NCI-H2029 treated with DMSO at 0.1 percent for 48 hours (cell line): ENCODE data around the gene EOGT.

Source experiments
- DNase-seq: peaks from one replicate; lab custom pipeline; 2025; lab: John Stamatoyannopoulos, UW

EOGT gene

DNA sequence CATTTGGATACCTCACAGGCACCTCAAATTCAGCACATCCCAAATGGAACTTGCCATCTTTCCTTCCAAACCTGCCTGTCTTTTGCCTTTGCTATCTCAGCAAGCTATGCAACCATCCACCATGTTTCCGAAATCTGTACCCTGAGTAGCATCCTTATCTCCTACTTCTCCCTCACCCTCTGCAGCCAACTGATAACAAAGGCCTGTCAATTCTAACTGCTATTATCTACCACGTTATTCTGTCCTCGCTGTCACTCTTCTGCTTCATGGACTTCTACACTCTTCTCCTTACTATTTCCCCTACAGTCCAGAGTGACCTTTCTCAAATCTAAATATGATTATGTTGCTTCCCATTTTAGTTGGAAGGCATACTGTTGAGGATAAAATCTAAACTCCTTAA lies 55.6 kb downstream of the EOGT start:
- DNase-seq = no peak

DNA sequence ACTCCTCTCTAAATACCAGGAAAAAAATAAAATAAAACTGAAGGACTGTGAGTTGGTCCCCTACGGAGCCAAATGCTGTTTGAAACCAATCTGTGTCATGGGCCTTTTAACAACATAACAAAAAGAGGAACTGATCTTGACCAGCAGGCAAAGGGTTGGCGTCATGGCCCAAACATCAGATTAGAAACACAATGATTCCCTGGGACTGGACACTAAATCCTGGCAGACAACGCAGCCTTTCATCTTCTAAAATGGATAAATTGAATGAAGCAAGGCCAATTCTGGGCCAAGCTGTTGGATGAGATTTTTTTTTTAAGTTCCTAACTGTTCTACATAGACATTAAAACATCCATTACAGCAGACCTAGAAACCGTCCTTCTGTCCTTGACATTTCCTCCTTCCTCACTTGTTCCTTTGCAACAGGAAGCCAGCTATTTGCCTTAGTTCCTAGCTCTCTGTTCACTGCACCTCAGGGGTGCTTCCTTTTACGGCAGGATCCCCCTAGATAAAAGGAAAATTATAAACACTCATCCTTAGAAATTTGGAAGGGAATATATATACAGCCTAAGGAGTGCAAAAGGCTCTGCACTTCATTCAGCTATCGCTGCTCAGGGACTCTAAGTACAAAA lies 59.6 kb downstream of the EOGT start:
- DNase-seq = no peak

DNA sequence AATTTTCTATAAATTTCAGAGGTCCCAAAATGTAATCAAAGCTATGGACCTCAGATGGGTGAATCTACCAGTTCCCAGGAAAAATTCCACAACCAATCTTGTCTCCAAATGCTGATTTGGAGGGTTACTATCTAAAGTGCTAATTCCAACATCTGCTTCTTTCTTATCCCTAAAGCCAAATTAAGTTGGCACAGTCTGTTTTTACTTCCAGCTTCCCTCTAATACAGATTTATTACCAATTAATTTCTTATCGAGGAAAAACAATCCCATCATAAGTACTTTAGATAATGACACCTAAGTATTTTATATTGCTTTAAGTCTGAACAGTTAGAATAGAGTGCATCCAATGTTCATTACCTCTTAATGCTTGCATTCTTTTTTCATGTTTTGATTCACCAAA lies 68.3 kb downstream of the EOGT start:
- DNase-seq = no peak

DNA sequence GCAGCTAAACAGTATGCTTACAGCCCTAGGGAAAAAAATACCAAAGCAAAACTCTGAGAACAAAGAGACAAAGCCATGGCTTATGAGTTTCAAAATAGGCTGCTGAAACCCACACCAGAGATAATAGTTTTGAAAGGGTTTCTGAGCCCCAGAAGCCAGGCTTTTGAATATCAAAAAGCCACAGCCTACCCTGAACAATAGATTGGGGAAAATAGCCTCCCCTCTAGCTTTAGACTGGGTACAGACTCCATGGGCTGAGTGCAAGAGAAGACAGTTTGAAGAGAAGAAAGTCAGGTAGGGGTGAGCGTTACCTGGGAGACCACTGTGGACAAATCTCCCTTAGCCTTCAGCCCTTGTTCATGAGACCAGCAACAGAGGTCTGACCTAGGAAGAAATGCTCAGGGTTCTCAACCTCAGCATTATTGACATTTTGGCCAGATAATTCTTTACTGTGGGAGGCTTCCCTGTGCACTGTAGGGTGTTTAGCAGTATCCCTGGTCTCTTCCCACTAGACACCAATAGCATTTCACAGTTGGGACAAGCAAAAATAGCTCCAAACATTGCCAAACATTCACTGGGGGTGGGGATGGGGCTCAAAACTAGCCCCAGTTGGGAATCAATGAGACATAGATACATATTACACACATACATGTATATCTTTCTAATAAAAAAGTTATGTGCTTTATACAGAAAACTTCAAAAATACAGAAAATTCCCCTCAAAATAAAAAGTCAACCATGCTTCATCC lies 69.6 kb downstream of the EOGT start:
- DNase-seq = no peak

DNA sequence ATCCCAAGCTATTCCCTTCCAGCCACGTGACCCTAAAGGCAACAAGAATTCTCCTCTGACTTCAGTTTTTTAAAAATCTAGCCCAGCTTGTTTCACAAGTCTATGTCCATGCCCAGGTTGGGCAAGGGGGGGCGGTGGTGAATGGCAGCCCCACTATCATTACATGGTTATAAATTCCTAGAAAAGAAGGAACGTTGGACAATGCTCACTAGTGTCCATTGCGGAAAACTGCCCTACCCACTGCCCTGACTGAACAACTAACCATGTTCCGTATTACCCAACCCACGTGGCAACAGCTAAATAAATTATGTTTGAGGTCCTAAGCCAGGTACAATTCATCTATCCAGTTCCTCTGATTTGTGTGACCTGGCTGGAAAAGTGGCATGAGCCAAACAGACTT lies 72.4 kb downstream of the EOGT start:
- DNase-seq = no peak

DNA sequence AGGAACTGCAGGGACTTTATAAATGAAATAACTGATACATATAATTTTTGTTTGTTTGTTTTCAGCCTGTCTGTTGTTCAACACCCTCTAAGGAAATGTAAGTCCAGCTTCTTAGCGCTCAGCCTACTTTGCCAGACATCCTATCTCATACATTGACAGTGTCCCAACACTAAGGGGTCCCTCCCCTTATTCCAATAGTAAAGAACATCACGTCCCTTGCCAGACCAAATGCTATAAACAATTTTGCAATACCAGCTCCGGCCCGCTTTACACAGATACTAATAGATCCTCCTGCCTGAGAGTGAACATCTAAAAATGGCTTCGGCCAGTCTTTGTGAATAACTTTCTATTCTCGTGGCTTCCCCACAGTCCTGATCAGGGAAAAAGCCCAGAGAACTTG lies 76.6 kb downstream of the EOGT start:
- no peak for DNase-seq

DNA sequence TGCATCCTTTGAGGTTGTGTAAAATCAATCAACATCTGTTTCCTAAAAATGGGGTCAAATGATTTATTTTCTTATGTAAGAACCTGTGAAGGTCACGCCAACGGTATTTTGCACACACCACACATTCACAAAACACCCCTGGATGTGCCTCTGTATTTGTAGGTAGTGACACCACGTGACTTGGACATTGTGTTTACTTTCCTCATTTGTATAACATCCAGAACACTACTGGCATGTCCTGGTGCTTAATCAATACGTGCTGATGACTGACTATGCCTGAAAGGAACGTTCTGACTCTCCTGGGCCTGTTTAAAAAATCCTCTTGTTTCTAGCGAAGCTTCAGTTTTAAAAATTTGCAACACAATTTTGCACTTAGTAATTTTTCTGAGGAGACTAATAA lies 77.7 kb downstream of the EOGT start:
- no peak for DNase-seq

DNA sequence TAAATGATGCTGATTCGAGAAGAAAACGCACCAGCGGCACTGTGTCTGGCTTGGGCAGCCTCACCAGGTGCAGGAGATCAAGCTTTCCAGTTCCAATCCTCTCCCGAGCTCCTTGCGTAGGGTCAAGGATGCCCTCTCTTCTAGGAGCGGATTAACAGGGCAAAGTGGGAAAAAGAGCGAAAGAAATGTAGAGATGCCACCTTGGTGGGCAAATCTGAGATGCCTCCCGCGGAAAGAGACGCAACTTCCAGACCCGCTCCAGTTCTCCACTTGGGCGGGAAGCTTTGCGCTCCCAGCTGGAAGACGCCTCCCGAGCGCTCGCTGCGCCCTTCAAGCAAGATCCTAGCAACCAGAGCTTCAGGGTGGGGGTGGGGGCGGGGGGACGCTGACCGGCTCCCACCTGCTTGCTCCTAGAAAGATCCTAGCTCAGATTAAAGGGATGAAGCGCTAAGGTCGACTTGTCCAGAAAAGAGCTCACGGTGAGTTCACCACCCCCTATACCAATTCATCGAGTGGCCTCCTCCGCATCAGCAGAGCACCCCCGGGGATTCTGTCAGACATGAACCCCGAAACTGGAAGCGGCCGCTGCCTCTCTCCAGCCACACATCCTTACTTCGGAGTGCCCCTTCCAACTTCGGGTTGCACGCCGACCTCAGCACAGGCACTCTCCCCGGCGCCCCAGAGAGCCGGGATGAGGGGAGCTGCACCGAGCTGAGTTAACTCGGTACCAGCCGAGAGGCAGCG lies 81.9 kb downstream of the EOGT start:
- DNase-seq = no peak
